GM18508 (cell line): ENCODE results near the gene KDM5C.

ENCODE experiments used
- ATAC-seq: cut with Tn5 transposase; IDR thresholded peaks from one replicate; pipeline ENCODE4 v1.9.1; 2021; ENCODE audit warnings: moderate number of reproducible peaks; ENCODE audit not compliant: insufficient read depth, unreplicated experiment

The KDM5C gene

DNA sequence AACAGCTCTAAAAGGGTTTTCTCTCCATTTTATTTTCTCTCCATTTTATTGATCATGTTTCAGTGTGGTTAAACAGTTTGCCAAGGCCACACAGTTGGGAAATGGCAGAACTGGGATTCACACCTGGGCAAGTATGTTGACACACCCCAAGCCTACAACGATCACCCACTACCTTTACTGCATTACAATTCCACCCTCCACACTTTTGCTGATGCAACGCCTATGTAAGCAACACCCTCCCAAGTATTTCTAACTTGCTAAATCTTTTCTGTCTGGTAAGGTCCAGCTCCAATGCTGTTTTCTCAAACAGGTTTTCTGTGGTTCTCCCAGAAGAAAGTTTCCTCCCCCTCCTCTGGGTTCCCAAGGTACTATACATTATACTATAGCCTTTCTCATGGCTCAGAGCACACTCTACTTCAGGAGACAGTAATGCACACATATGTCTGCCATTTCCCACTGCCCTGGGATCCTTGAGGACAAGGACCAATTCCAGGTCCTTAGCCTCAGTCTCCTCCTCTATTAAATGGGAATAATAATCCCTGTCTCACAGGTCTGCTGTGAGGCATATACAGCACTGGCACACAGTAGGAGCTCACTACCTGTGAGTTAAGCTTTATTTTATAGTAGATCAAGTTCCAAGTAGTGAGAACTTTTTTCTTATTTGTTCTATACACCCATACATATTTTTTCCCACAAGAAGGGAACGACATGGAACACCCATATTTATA lies 28.4 kb upstream of the KDM5C start:
- no peak for ATAC-seq

DNA sequence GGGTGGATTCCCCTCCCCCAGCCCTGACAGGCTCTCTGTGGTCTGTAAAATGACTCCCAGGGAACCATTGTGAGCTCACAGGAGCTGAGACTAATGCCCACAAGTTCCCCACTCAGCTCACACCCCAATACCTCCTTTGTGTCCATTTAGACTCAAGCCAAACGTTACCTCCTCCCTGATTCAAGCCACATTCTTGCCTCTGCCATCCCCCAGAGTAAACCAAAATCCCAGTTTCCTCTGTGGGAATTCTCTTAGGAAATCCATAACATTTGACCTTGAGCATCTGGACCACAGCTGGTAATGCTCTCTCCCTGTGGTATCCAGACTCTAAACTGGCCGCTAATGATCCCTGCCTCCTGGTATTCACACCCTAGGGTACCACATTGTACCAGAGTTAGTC lies 26.3 kb upstream of the KDM5C start:
- ATAC-seq, result no peak

DNA sequence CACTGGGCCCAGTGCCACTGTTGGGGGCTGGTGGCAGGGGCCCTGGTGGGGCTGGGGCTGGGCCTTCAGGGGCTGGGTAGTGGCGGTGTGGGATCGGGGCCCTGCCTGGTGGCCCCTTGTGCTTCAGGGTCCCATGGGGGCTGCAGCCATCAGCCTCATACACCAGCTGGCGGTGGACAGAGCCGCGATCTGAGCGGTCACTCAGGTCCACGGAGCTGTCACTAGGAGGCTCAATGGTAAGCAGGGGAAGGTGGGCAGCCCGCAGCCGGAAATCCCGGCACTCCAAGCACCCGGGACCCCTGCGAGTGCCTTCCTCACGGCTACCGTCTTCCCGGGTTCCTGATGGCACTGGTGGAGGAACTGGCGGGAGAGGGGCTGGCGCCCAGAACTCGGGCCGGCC lies 25.5 kb upstream of the KDM5C start:
- ATAC-seq, result no peak

DNA sequence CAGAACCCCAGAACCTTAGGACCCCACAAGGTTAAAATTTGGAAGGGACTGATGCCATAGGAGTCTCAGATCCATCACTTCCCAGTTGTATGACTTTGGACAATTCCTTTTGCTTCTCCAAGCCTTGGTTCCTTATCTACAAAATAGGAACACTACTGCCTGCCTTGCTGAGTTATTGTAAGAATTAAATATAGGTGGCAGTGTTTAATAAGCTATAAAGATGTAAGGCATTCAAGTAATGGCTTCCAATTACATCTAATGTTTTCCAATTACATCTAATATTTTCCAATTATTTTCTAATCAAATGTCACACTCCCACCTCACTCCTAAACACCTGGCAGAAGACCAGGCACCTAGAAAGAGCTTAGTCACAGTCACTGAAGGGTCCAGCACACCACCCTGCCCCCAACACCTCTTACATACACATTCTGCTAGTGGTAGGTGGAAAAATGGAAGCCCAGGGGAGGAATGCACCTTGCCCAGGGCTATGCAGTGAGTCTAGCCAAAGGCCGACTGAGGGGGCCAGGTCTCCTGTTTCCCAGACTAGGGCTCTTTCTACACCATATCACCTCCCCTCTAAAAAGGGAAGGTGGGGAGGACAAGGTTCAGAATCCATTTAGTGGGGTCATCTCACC lies 24.5 kb upstream of the KDM5C start:
- ATAC-seq, result no peak

DNA sequence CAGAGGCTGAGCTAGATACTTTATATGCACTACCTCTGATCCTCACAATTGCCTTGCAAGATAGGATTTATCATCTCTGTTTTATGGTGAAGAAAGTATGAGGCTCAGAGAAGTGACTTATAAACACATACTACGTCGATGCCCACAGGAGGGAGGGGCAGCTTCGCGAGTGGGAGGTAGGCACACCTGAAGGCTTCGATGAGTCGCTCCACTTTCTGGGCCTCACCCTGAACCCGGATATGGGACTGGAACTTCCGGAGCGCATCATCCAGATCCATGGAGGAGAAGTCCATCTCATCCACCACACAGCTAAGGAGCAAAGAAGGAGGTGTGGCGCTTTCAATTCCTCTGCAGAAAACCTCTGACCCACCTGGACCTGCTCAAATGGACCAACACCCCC lies 22.9 kb upstream of the KDM5C start:
- ATAC-seq, result no peak

DNA sequence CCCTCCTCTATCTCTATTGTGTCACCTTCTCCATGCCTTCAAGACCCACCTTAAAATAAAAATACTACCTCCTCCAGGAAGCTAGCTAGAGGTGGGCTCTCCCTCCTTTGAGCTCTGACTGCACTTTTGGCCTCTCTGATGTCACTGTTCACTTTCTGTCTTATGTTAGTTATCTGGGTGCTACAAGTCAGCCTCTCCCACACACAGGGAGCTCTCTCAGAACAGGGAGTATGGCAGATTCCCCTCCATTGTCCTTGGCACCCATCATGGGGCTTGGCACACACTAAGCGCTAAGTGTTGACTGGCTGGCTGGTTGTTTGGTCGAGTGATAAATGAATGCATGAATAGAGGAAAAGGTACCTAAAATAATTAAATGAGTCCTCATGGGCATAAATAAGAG lies 21.2 kb upstream of the KDM5C start:
- no peak for ATAC-seq

DNA sequence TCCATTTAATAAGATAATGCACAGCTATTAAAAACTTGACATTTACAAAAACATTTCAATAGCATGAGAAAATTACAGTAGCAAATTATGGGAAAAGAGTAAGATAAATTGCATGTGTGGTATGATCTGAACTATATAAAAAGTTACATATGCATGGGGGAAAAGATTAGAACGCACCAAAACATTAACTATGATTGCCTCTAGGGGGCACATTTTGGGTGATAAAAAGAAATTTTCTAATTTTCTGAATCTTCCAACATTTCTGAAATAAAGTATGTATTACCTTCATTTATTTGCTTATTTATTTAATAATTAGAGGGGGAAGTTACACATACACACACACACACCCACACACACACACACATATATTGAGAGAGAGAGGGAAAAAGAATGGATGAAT lies 19.6 kb upstream of the KDM5C start:
- ATAC-seq, result no peak

DNA sequence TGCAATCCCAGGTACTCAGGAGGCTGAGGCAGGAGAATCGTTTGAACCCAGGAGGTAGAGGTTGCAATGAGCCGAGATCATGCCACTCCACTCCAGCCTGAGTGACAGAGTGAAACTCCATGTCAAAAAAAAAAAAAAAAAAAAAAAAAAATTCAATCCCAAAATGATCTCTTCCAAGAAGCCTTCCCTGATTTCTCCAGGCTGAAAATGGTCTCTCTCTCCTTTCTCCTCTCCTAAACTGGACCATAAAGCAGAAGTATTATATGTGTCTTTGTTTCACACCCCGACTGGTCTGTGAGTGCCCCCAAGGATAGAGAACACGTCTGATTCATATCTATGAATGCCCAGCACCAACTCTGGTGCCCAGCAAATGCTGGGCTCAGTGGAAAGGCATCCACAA lies 17.3 kb upstream of the KDM5C start:
- no peak for ATAC-seq

DNA sequence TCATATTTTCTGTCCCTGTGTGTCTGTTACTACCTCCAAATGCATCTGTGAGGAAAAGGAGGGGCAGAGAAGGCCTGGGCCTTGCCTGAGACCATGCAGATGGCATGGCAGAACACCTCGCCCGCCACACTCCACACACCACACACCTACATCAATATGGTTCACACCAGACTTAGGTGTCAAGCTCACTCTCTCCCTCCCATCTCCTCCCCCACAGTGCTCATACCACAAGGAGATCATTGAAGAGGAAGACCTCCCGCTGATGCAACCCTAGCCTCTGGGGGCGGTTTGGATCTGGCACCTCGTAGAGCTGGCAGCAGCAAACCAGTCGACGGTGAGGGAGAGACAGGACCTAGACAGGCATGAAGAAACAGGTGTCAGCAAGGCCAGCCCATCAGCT lies 16.6 kb upstream of the KDM5C start:
- no peak for ATAC-seq

DNA sequence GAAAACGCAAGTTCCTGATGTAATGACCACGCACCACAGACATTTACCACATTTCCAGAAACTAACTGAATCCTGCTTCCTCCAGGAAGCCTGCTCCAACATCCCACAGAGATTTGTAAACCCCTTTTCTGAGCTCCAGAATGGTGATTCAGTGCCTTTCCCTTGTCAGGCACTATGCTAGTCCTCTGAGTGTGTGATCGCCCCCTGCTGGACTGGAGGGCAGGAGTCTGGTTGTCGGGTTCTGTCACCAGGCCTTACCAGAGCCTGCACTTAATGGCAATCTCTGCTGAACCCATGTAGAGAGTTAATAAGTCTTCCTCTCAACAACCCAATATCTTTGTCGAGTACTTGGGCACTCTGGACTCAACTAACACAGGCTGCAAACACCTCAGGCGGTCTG lies 14.5 kb upstream of the KDM5C start:
- no peak for ATAC-seq

DNA sequence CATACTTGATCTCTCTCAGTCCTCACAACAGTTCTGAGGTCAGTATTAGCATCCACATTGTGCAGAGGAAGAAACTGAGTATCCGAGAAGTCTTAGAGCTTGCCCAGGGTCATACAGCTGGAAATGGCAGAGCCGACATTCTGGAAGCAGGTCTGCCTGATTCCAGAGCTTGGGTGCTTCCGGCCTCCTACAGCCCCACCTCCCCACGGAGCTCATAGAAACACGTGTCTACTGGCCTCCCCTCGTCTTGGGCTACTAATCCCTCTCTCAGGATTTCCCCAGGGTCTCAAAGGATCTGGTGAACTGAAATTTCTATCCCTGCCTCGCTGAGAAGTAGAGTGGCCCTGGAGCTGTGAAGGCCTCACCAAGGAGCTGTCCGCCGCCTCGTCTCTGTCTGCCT lies 12.0 kb upstream of the KDM5C start:
- ATAC-seq, result no peak

DNA sequence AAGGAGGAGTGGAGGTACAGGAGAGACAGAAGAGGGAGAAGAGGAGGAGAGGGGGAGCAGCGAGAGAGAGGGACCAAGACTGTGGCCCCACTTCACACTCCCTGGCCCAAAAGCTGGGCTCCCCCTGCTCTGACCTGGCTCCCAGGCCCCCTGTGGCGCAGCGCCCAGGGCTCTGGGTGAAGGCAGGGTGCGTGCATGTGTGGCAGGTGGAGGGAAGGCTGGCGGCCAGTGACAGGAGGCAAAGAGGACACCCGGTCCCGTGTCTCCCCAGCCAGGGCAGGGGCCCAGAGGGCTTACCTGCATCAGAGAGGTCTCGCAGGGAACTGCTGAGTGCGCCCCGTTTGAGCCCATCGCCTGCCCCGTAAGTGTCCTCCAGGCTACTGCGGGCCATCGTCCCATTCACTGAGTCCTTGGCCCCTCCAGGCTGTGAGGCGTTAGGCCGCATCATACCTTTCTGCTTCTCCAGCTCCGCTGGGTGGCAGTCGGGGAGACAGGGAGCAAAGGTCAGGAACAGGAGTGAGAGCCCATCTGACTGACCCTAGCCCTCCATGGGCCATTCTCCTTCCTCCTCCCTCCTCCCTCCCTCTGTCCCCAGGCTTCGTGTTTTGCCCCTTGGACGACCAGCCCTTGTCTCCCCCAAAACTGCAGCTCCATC lies 11.1 kb upstream of the KDM5C start:
- ATAC-seq, result no peak

DNA sequence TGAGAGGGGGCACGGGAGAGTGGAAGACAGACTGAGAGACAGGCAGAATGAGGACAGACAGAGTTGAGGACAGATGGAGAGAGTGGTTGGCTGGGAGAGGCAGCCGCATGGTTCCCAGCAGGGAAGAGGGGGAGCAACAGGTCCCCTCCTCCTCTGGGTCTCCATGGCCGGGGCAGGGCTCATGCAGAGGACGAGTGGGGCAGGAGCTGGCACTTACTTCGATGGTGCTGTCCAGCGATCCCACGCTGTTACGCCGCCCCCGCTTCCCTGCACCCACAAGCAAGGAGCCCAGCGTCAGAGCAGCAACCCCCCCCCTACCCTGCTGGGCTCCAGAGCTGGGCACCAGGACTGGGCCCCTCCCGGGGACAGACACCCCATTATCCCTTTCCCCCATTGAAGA lies 10.6 kb upstream of the KDM5C start:
- no peak for ATAC-seq

DNA sequence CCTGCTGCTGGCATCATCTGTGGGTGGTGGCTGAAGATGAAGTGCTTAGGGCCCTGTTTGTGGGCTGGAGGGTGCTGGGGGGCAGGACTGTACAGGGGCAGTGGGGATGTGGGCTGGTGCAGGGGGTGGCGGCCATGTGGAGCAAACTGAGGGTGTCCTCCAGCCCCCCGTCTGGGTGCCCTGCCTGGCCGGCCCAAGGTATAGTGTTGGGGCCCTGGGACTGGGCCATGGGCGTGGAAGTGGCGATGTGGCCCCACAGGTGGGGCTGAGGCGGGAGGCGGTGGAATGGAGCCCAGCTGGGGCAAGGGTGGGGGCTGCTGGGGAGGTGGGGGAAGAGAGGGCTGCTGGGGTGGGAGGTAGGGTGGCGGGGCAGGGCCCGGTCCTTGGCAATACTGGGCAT lies 9.5 kb upstream of the KDM5C start:
- ATAC-seq, result no peak

DNA sequence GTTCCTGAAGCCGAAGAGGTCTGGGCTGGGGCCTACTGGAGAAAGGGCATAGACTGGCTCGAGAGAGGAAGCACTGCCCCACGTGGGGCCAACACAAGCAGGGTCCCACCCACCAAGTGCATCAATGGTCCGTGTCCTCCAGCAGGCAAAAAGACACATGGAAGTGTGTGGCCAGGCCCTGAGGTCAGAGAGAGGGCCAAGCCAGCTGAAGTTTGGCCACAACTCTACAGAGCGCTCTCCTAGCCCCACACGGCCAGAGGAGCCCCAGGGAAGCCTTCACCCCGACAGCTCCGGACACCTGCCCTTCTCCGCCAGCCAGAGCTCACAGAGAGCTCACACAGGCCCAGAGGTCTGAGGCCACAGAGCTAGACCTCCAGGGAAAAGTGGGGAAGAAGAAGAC lies 8.5 kb upstream of the KDM5C start:
- ATAC-seq, result no peak

DNA sequence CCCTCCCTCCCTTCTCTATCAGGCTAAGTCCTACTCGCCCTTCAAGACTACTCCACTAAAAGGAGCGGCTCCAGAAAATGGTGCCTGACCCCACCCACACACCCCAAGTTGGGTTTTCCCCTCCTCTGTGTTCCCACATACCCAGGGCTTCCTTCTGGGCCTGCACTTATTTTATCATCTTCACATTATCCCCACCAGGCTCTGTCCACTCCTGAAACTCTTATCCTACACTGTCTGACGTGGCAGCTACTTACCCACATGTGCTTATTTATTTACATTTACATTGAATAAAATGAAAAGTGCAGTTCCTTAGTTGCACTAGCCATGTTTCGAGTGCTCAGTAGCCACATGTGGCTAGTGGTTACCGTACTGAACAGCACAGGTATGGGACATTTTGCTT lies 5.1 kb upstream of the KDM5C start:
- no peak for ATAC-seq

DNA sequence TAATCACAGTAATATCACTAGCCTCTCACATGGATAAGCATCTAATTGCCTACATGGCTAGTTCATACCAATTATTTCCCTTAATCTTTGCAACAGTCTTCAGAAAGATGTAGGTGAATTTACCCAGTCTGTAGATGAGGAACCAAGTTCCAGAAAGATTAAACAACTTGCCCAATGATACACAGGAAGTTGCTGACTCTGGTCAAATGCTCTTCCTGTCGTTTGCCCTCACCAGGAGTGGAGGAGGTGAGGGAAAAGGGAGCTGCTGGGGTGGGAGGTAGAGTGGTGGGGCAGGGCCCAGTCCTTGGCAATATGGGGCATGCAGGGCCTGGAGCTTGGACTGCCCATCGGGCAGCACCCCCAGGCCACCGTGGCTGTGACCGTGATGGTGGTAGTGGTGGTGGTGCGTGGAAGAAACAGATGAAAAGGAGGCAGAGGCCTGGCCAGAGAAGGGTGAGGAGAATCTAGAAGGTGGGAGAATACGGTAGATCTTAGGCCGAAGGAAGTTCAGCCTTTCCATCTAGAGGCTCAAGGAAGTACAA lies 2.3 kb upstream of the KDM5C start:
- no peak for ATAC-seq

DNA sequence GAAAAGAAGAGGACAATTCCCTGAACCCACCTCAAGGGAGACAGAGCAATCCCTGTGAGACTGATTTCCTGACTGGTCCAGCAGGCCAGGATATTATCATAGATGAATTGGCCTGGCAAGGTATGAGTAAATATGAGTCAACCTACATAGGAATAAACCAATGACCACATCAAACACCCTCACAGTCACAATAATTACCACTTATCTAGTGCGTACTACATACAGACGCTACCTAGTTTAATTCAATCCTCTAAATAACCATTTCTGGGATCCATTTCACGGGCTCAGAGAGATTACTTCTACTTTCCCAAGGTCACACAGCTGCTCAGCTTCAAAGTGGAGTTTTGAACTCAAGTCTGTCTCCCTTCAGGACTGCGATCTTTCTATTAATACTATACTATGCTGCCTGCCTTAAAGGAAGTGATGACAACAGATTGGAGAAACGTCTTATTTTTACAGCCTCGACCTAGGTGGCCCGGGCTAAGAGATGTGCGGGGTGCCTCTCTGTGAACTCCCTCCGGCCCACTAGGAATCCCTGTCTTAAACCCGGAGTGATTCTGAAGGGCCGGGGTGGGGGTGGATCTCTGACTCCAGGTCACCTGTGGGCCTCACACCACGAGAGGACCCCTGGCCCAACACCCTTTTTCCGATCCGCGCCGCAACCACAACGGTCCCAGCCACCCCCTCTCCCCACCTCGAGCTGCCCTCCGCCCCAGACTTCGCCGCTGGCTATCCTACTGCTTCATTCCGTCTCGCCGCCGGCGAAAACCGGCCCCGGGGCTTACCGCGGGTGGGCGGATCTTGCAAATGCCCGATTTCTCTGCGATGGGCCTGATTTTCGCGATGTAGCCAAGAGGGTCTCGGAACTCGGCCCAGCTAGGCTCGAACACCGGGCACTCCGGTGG lies 800 bp downstream of the KDM5C start:
- no peak for ATAC-seq

DNA sequence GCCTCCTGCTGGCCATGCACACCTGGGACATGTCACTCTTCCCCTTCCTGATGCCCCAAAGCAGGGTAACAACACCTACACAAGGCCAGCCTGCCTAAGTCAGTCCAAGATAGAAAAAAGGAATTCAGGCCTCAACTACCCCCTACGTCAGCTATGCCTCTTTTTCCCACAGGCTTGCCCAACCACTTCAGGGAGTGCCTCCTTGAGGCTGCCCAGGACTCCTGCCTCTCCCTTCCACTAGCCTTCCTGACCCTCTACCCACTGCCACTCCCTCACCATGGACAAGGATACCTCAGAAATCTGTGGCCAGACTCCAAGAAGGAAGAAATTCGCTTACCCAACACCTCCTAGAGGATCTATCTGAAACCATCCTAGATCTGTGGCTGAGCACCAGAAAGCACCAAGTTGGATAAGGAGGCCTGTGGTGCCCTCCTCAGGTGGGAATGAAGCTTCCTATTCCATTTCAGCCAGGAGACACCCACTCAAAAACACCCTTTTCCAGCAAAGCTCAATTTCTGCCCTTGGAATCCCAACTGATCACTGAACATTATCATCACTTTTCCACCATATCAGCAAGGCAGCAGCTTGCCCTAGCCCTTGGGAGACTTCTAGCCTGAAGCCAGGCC lies 1.8 kb downstream of the KDM5C start:
- no peak for ATAC-seq

DNA sequence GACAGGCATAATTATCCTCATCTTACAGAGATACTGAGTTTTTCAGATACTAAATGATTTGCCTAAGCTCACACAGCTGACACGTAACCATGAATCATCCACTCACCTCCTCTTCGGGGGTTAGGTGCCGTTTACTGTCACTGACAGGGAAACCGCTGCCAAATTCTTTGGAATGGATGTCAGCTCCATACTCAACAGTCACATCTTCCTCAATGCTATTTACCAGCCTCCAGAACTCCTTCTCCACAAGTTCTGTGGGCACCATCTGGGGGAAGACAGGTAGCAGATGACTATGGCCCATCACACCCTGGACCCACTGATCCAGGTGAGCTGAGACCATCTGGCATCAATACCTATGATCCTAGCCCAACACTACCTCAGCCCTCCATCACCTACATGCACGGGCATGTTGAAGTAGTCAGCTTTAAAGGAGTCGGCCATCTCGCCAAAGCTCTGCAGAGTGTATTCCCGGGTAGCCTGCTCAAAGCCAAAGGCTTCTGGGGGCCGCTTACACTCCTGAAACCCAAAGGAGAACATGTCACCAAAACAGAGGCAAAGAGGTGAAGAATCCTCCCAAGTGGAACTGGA lies 13.5 kb downstream of the KDM5C start:
- ATAC-seq, result no peak
